SK-N-SH (cell line): ENCODE results near the gene CAPZA2. TPM values are rescaled to one million over a fixed set of nuclear protein-coding genes. Genes with fewer than 3 reads are reported as not detected.

Source experiments
- CTCF ChIA-PET: fragments of 300-600, 350-600 bp; formaldehyde crosslinking; extraction: SDS; loops from one replicate; lab custom pipeline; 2021; lab: Yijun Ruan, JAX
- POLR2A ChIA-PET: fragments of 350-600 bp; sonication (Branson Sonifier 250); formaldehyde crosslinking; extraction: SDS; loops from one replicate; lab custom pipeline; 2020; ENCODE audit warnings: antibody characterized with exemption, inconsistent platforms; lab: Yijun Ruan, JAX
- DNase-seq: peaks from one replicate; pipeline ENCODE4 v3.0.0; 2012
- H2AFZ ChIP-seq: fragments of 200-600 bp; sonication (generic); 2 replicates; pipeline ENCODE4 v1.8.1; 2016; ENCODE audit warnings: antibody characterized with exemption, mild to moderate bottlenecking, low read depth
- H3F3A ChIP-seq: fragments of 200-600 bp; sonication (generic); replicated peaks from 2 replicates; pipeline ENCODE3; 2016; ENCODE audit warnings: antibody characterized with exemption, mild to moderate bottlenecking; ENCODE audit not compliant: insufficient read depth
- H3K27ac ChIP-seq, 2 experiments: fragments of 200-500 bp in 1 of 2; fragments of 200-600 bp in 1 of 2; sonication (Bioruptor generic) in 1 of 2; sonication (generic), shearing (Covaris generic) in 1 of 2; 2 replicates each; pipeline versions ENCODE4 v1.5.1 to v1.6.1; 2014 to 2016; ENCODE audit warnings: low read depth in 2 of 2, inconsistent platforms in 1 of 2, low read length in 1 of 2, mild to moderate bottlenecking in 1 of 2, mixed read lengths in 1 of 2
- H3K27me3 ChIP-seq: fragments of 200-600 bp; sonication (generic), shearing (Covaris generic); 2 replicates; pipeline ENCODE4 v1.6.1; 2016; ENCODE audit warnings: mixed run types; ENCODE audit not compliant: insufficient read depth
- H3K36me3 ChIP-seq, 2 experiments: fragments of 200-500 bp in 1 of 2; fragments of 200-600 bp in 1 of 2; sonication (Bioruptor generic) in 1 of 2; sonication (generic) in 1 of 2; replicated peaks in 1 of 2; 2 replicates each; pipeline versions ENCODE3 to v1.5.1; 2014 to 2016; ENCODE audit warnings: low read length in 1 of 2, mild to moderate bottlenecking in 1 of 2; ENCODE audit not compliant: insufficient read depth in 2 of 2, control insufficient read depth in 1 of 2
- H3K4me1 ChIP-seq, 2 experiments: fragments of 200-500 bp in 1 of 2; fragments of 200-600 bp in 1 of 2; sonication (Bioruptor generic) in 1 of 2; sonication (generic), shearing (Covaris generic) in 1 of 2; 2 replicates each; pipeline versions ENCODE4 v1.5.1 to v1.6.1; 2014 to 2016; ENCODE audit warnings: low read depth in 1 of 2, low read length in 1 of 2, mixed run types in 1 of 2; ENCODE audit not compliant: insufficient read depth in 2 of 2, control insufficient read depth in 1 of 2
- H3K4me2 ChIP-seq: fragments of 200-600 bp; sonication (generic), shearing (Covaris generic); 2 replicates; pipeline ENCODE4 v1.6.1; 2017; ENCODE audit warnings: mixed run types
- H3K4me3 ChIP-seq, 2 experiments: fragments of 200-500 bp in 1 of 2; fragments of 200-600 bp in 1 of 2; sonication (Bioruptor generic) in 1 of 2; sonication (generic), shearing (Covaris generic) in 1 of 2; 2 replicates each; pipeline versions ENCODE4 v1.5.1 to v1.8.1; 2014 to 2016; ENCODE audit warnings: low read depth in 2 of 2, inconsistent platforms in 1 of 2, low read length in 1 of 2, mild to moderate bottlenecking in 1 of 2, mixed read lengths in 1 of 2, moderate library complexity in 1 of 2
- H3K79me2 ChIP-seq: fragments of 200-600 bp; sonication (generic); 2 replicates; pipeline ENCODE4 v1.8.1; 2017; ENCODE audit warnings: mild to moderate bottlenecking; ENCODE audit not compliant: insufficient read depth
- H3K9ac ChIP-seq: fragments of 200-600 bp; sonication (generic); 2 replicates; pipeline ENCODE4 v1.6.1; 2017; ENCODE audit warnings: mixed run types
- H3K9me2 ChIP-seq: fragments of 200-600 bp; sonication (generic); 2 replicates; pipeline ENCODE4 v1.6.1; 2017; ENCODE audit warnings: mixed run types
- H3K9me3 ChIP-seq: fragments of 200-600 bp; sonication (generic); 2 replicates; pipeline ENCODE4 v1.6.1; 2017; ENCODE audit warnings: mixed run types, mild to moderate bottlenecking, moderate library complexity
- H4K20me1 ChIP-seq: fragments of 200-600 bp; sonication (generic); 2 replicates; pipeline ENCODE4 v1.6.1; 2017; ENCODE audit warnings: mild to moderate bottlenecking, mixed run types; ENCODE audit not compliant: insufficient read depth
- ELF1 ChIP-seq: IDR thresholded peaks from 2 replicates; pipeline ENCODE4 v1.4.0; 2012
- EP300 ChIP-seq, 2 experiments: IDR thresholded peaks; 2 replicates each; pipeline versions ENCODE4 v1.4.0 to v1.6.1; 2012; ENCODE audit warnings: borderline replicate concordance in 1 of 2, low read depth in 1 of 2, low read length in 1 of 2
- GATA2 ChIP-seq: sonication (generic); formaldehyde crosslinking; IDR thresholded peaks from 2 replicates; pipeline ENCODE4 v1.5.0; 2020; ENCODE audit warnings: mild to moderate bottlenecking, missing genetic modification reagents
- JUND ChIP-seq: IDR thresholded peaks from 2 replicates; pipeline ENCODE4 v1.4.0; 2012
- MXI1 ChIP-seq: IDR thresholded peaks from 2 replicates; pipeline ENCODE4 v1.6.1; 2012; ENCODE audit warnings: mild to moderate bottlenecking, low read depth, low read length, improper control_type of control experiment
- NFIC ChIP-seq: IDR thresholded peaks from 2 replicates; pipeline ENCODE4 v1.4.0; 2012; ENCODE audit warnings: borderline replicate concordance
- NRF1 ChIP-seq: IDR thresholded peaks from 2 replicates; pipeline ENCODE4 v1.6.1; 2012; ENCODE audit warnings: low read depth, mild to moderate bottlenecking, low read length
- RAD21 ChIP-seq: IDR thresholded peaks from 2 replicates; pipeline ENCODE4 v1.6.1; 2012; ENCODE audit warnings: mild to moderate bottlenecking, low read length
- REST ChIP-seq: IDR thresholded peaks from 2 replicates; pipeline ENCODE4 v1.6.1; 2012; ENCODE audit warnings: mild to moderate bottlenecking, low read depth, low read length, moderate library complexity
- RXRA ChIP-seq: IDR thresholded peaks from 2 replicates; pipeline ENCODE4 v1.4.0; 2012; ENCODE audit warnings: low read depth, mild to moderate bottlenecking, borderline replicate concordance
- TCF12 ChIP-seq: IDR thresholded peaks from 2 replicates; pipeline ENCODE4 v1.4.0; 2012
- WGBS: methylation state at CpG from one replicate; pipeline ENCODE4 v1.1.6; 2017; ENCODE audit warnings: low lambda C conversion rate; 5-methylcytosine and 5-hydroxymethylcytosine counted together
- polyA plus RNA-seq, 3 experiments: library from polyadenylated mRNA; depleted of rRNA; stranded (reverse); fragments of >200 nt; gene quantifications; 2 replicates each; pipeline ENCODE4 v1.2.3, GENCODE V29; 2012
- TF ChIP-seq, protein P1 (sequence below): IDR thresholded peaks from 2 replicates; pipeline ENCODE4; 2012
- TF ChIP-seq, protein P2 (sequence below): IDR thresholded peaks from 2 replicates; pipeline ENCODE4 v1.4.0; 2012; ENCODE audit warnings: low read depth, borderline replicate concordance

Gene CAPZA2
- polyA plus RNA-seq, 1 of the 3 experiments (the other 2 are of a cell fraction), result 44.6 TPM

GRCh38 chr7:116861717-116862116 is 670 bp upstream of the CAPZA2 start:
- TF ChIP-seq ELF1 (no peak), REST (no peak), RXRA (no peak), EP300 (IDR thresholded peaks at IDR 0.05; ENCODE audit: borderline replicate concordance in 1 of 2, low read depth in 1 of 2, low read length in 1 of 2) (no peak), MXI1 (no peak), RAD21 (no peak), NFIC (no peak), TCF12 (no peak), GATA2 (CRISPR knock-in tag) (no peak), JUND (no peak), NRF1 (no peak)
- TF ChIP-seq, protein P1, sequence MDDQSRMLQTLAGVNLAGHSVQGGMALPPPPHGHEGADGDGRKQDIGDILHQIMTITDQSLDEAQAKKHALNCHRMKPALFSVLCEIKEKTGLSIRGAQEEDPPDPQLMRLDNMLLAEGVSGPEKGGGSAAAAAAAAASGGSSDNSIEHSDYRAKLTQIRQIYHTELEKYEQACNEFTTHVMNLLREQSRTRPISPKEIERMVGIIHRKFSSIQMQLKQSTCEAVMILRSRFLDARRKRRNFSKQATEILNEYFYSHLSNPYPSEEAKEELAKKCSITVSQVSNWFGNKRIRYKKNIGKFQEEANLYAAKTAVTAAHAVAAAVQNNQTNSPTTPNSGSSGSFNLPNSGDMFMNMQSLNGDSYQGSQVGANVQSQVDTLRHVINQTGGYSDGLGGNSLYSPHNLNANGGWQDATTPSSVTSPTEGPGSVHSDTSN, result no peak
- TF ChIP-seq, protein P2, sequence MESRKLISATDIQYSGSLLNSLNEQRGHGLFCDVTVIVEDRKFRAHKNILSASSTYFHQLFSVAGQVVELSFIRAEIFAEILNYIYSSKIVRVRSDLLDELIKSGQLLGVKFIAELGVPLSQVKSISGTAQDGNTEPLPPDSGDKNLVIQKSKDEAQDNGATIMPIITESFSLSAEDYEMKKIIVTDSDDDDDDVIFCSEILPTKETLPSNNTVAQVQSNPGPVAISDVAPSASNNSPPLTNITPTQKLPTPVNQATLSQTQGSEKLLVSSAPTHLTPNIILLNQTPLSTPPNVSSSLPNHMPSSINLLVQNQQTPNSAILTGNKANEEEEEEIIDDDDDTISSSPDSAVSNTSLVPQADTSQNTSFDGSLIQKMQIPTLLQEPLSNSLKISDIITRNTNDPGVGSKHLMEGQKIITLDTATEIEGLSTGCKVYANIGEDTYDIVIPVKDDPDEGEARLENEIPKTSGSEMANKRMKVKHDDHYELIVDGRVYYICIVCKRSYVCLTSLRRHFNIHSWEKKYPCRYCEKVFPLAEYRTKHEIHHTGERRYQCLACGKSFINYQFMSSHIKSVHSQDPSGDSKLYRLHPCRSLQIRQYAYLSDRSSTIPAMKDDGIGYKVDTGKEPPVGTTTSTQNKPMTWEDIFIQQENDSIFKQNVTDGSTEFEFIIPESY, result no peak
- H4K20me1 ChIP-seq, result peaks cover 37% of the 10 kb centered on the region
- peak overlapping the region; percentile 91 for H2AFZ ChIP-seq
- WGBS, result 71% methylated on average over 4 of the region's 4 CpGs
- H3K4me3 ChIP-seq, result no peak overlapping the region
- ChIA-PET POLR2A (interaction anchor here (1.3 kb wide), 1 partner anchor 91 kb away, joined by 3 read pairs; the partner anchor contains the start of gene ST7), CTCF (interaction anchor here (1.0 to 2.1 kb wide), 4 partner anchors 12 to 271 kb away, joined by 3 to 8 read pairs (median 4); no protein-coding TSS in a partner anchor)
- H3K79me2 ChIP-seq, result peaks cover 40% of the 10 kb centered on the region
- H3K27ac ChIP-seq, result peak overlapping the region; percentile 28 to 76; a peak in 3 of 4 replicates
- H3F3A ChIP-seq, result no peaks in the 10 kb centered on the region
- H3K9me2 ChIP-seq, result no peaks in the 10 kb centered on the region
- peaks cover 6% of the 10 kb centered on the region; the same call in 1 of the 2 replicates for H3K27me3 ChIP-seq
- H3K9ac ChIP-seq, result no peak overlapping the region
- peaks cover 2 to 5% of the 10 kb centered on the region in 2 experiments for H3K36me3 ChIP-seq
- peaks cover 0 to 11% of the 10 kb centered on the region in 2 experiments; a peak in 2 of 4 replicates for H3K4me1 ChIP-seq
- peak overlapping the region; percentile 51 for H3K4me2 ChIP-seq
- no peak for DNase-seq
- no peaks in the 10 kb centered on the region for H3K9me3 ChIP-seq
